Testis (tissue), 3 donors: ENCODE results near the gene P2RY11. TPM values are rescaled to one million over a fixed set of nuclear protein-coding genes. Genes with fewer than 3 reads are reported as not detected.

ENCODE experiments used
- DNase-seq: peaks from one replicate; pipeline ENCODE4 v3.0.0-alpha.2; 2019
- H3K27ac ChIP-seq, 2 donors: fragments of 200-600 bp; sonication (generic); one replicate each; pipeline ENCODE4 v1.5.1; 2019
- H3K27me3 ChIP-seq: fragments of 200-600 bp; sonication (generic); one replicate; pipeline ENCODE4 v1.5.1; 2019
- H3K36me3 ChIP-seq: fragments of 200-600 bp; sonication (generic); one replicate; pipeline ENCODE4 v1.5.1; 2017; ENCODE audit warnings: low read depth; ENCODE audit errors: missing control alignments
- H3K4me1 ChIP-seq: fragments of 200-600 bp; sonication (generic); one replicate; pipeline ENCODE4 v1.5.1; 2019
- H3K4me3 ChIP-seq, 2 donors: fragments of 200-600 bp; sonication (generic); one replicate each; pipeline ENCODE4 v1.5.1; 2017 to 2019
- H3K9me3 ChIP-seq: fragments of 200-600 bp; sonication (generic); one replicate; pipeline ENCODE4 v1.5.1; 2017
- POLR2A ChIP-seq: fragments of 450-650 bp; IDR thresholded peaks from one replicate; pipeline ENCODE4 v1.6.1; 2017; ENCODE audit warnings: antibody characterized with exemption, mild to moderate bottlenecking, moderate library complexity
- WGBS, 2 donors: methylation state at CpG; one replicate each; pipeline ENCODE4 v1.1.5; 2018; 5-methylcytosine and 5-hydroxymethylcytosine counted together
- intact Hi-C: fragments of 100-400 bp; cut with DNase I; formaldehyde crosslinking; loops from one replicate; pipeline ENCODE4 v1.15.1; 2023; ENCODE audit warnings: low total_unique reads
- polyA plus RNA-seq: library from polyadenylated mRNA; stranded (reverse); fragments of 350-450 nt; fragmentation: Illumina TruSeq; extraction: RNeasy Lipid Tissue Mini Kit (QIAGEN cat#74804); gene quantifications from one replicate; pipeline ENCODE4 v1.2.3, GENCODE V29; 2014; ENCODE audit warnings: low read depth, low replicate concordance; ENCODE audit not compliant: insufficient read depth
- total RNA-seq, 2 donors: library from RNA; depleted of rRNA; stranded (reverse); fragments of >200 nt; gene quantifications; one replicate each; pipeline ENCODE4 v1.2.3, GENCODE V29; 2016
- TF ChIP-seq, protein P1 (sequence below), 3 experiments: fragments of 450-650 bp in 2 of 3; fragments of 200-600 bp in 1 of 3; sonication (generic) in 1 of 3; IDR thresholded peaks; one replicate each; pipeline ENCODE4 v1.5.1; 2016 to 2019; ENCODE audit warnings: antibody characterized with exemption in 3 of 3, mild to moderate bottlenecking in 2 of 3, moderate library complexity in 1 of 3

The P2RY11 gene
- total and polyA plus RNA-seq, 3 donors from 2014 or later, result 16.3 to 27.8 (median 25.0) TPM

DNA sequence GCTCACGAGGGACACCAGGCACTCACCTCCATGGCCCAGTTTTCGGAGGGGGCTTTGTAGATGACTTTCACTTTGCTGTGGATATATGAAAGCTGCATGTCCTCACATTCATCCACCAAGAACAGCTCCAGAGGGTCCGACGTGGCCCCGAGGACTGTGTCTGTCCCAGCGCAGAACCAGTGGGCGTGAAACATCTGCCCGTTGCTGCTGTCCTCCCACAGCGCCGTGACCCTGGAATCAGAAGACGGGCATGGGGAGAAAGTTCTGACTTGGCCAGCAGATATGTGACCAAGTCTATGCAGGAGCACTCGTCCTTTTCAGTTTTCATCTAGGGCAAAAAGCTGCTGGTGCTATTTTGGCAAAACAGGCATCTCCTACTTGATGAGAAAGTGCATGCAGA, 37.9 kb downstream of the P2RY11 start:
- no peaks in the 10 kb centered on the region for H3K9me3 ChIP-seq
- no peaks in the 10 kb centered on the region for H3K27me3 ChIP-seq
- TF ChIP-seq, protein P1, sequence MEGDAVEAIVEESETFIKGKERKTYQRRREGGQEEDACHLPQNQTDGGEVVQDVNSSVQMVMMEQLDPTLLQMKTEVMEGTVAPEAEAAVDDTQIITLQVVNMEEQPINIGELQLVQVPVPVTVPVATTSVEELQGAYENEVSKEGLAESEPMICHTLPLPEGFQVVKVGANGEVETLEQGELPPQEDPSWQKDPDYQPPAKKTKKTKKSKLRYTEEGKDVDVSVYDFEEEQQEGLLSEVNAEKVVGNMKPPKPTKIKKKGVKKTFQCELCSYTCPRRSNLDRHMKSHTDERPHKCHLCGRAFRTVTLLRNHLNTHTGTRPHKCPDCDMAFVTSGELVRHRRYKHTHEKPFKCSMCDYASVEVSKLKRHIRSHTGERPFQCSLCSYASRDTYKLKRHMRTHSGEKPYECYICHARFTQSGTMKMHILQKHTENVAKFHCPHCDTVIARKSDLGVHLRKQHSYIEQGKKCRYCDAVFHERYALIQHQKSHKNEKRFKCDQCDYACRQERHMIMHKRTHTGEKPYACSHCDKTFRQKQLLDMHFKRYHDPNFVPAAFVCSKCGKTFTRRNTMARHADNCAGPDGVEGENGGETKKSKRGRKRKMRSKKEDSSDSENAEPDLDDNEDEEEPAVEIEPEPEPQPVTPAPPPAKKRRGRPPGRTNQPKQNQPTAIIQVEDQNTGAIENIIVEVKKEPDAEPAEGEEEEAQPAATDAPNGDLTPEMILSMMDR (IDR thresholded peaks at IDR 0.05), result no peak
- no peak for TF ChIP-seq POLR2A
- H3K4me3 ChIP-seq, result no peak overlapping the region
- 92 to 93% methylated on average over 12 of the region's 12 CpGs for WGBS, 2 donors
- DNase-seq, result no peak
- no peak overlapping the region for H3K27ac ChIP-seq
- no peaks in the 10 kb centered on the region for H3K4me1 ChIP-seq
- intact Hi-C loops, result no loop called here
- H3K36me3 ChIP-seq, result no peaks in the 10 kb centered on the region

DNA sequence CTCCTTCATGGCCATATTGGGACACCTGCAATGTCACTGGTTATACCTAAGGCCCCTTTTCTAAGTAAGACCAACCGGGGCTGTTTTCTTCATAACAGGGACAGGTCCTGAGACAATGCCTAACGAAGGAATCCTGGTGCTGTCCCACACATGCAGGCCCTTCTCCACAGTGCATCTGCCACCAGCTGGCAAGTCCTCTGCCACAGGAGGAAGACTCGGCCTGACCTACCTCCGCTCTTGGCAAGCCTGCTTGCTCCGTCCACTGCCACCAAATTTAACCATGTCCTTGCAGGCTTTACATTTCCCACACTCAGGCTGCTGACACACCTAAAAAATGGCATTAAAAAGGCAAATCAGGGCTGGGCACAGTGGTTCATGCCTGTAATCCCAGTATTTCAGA, 40.0 kb downstream of the P2RY11 start:
- H3K27me3 ChIP-seq, result no peaks in the 10 kb centered on the region
- no peaks in the 10 kb centered on the region for H3K4me1 ChIP-seq
- WGBS, 2 donors, result 82 to 88% methylated on average over 5 of the region's 5 CpGs
- intact Hi-C loops, result no loop called here
- no peaks in the 10 kb centered on the region for H3K9me3 ChIP-seq
- TF ChIP-seq POLR2A, result no peak
- TF ChIP-seq, protein P1 (IDR thresholded peaks at IDR 0.05), result no peak
- DNase-seq, result no peak
- no peak overlapping the region for H3K4me3 ChIP-seq
- no peaks in the 10 kb centered on the region for H3K36me3 ChIP-seq
- H3K27ac ChIP-seq, result no peak overlapping the region

DNA sequence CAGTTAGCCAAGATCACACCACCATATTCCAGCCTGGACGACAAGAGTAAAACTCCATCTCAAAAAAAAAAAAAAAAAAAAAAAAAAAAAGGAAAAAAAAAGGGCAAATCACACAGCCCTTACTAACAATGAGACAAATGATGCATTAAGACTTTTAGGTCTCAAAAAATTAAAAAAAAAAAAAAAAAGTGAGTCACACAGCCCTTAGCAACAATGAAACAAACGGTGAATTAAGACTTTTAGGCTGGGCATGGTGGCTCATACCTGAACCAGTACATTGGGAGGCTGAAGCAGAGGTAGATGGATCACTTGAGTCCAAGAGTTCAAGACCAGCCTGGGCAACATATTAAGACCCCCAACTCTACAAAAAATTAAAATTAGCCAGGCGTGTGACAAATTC, 40.6 kb downstream of the P2RY11 start:
- Histone ChIP-seq H3K9me3 (no peaks in the 10 kb centered on the region), H3K4me1 (no peaks in the 10 kb centered on the region), H3K4me3 (no peak overlapping the region), H3K27ac (no peak overlapping the region), H3K36me3 (no peaks in the 10 kb centered on the region), H3K27me3 (no peaks in the 10 kb centered on the region)
- DNase-seq, result no peak
- 87 to 96% methylated on average over 3 of the region's 3 CpGs for WGBS, 2 donors
- intact Hi-C loops, result no loop called here
- TF ChIP-seq, protein P1 (IDR thresholded peaks at IDR 0.05), result no peak
- TF ChIP-seq POLR2A, result no peak

DNA sequence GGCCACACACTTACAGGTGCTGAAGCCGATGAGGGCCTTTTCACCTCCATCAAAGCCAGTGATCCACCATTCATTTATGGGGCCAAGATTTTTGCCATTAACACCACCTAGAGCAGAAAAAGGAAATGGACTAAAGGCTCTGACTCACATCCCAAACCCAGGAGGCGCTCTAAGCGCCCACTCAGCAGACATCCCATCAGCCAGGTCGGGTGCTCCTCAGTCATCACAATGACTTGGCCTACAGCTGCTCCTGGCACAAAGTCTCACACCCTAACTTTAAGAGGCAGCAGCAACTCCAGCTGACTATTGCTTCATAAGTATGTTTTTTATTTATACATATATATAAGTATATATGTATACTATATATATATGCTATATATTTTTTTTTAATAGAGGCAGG, 44.3 kb downstream of the P2RY11 start:
- TF ChIP-seq, protein P1 (IDR thresholded peaks at IDR 0.05), result no peak
- TF ChIP-seq POLR2A, result no peak
- 90 to 98% methylated on average over 4 of the region's 4 CpGs for WGBS, 2 donors
- no peaks in the 10 kb centered on the region for H3K36me3 ChIP-seq
- H3K27ac ChIP-seq, result no peak overlapping the region
- no peak for DNase-seq
- no peaks in the 10 kb centered on the region for H3K9me3 ChIP-seq
- H3K4me3 ChIP-seq, result no peak overlapping the region
- no peaks in the 10 kb centered on the region for H3K27me3 ChIP-seq
- intact Hi-C loops, result no loop called here
- H3K4me1 ChIP-seq, result no peaks in the 10 kb centered on the region

DNA sequence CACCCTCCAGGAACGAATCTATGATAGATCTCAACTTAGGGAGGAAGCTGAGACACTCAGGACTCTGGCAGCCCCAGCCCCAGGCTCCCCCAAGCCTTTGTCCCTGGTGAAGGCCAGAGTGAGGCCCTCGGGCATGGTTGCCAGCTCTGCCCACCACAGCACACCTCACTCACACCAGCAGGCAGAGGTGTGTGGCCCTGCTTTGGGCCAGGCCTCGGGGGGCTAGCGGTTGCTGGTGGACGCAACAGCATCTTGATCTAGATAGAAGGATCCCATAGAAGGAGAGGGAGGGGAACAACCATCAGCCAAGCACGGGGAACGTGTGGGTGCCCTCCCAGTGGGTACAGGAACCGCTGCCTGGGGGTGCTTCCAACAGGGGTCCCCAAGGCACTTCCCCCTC, 46.6 kb downstream of the P2RY11 start:
- no peaks in the 10 kb centered on the region for H3K36me3 ChIP-seq
- intact Hi-C loops, result no loop called here

More for the DNA sequence above, 46.6 kb downstream of the P2RY11 start:
- H3K27me3 ChIP-seq, result no peaks in the 10 kb centered on the region
- H3K9me3 ChIP-seq, result no peaks in the 10 kb centered on the region
- no peak overlapping the region for H3K4me3 ChIP-seq
- no peaks in the 10 kb centered on the region for H3K4me1 ChIP-seq
- WGBS, 2 donors, result 92 to 100% methylated on average over 4 to 8 of the region's 8 CpGs
- no peak overlapping the region for H3K27ac ChIP-seq
- no peak for TF ChIP-seq POLR2A
- TF ChIP-seq, protein P1 (IDR thresholded peaks at IDR 0.05), result no peak
- DNase-seq, result no peak
